Measurements from ENCODE around the gene SAMD7.
A peak's percentile ranks its signal among the peaks of the same experiment; 100 is the strongest.

SAMD7 gene

GRCh38 chr3:169867584-169868210 is 43.7 kb upstream of the SAMD7 start:
- TF ChIP-seq TAF1 (IDR thresholded peaks at IDR 0.05; ENCODE audit: low read depth) (no peak), ZBTB7A (IDR thresholded peaks at IDR 0.05; ENCODE audit: low read depth) (no peak), YY1 (IDR thresholded peaks at IDR 0.05; ENCODE audit: low read depth) (no peak), REST (IDR thresholded peaks at IDR 0.05; ENCODE audit: low read depth) (no peak), FOXM1 (IDR thresholded peaks at IDR 0.05; ENCODE audit: borderline replicate concordance, low read depth) (no peak), CREB1 (IDR thresholded peaks at IDR 0.05; ENCODE audit: low read depth) (no peak), USF1 (IDR thresholded peaks at IDR 0.05) (no peak)

- TF ChIP-seq REST (IDR thresholded peaks at IDR 0.05; ENCODE audit: low read depth) = no peak
- TF ChIP-seq CREB1 (IDR thresholded peaks at IDR 0.05; ENCODE audit: low read depth) = no peak
- TF ChIP-seq EGR1 (IDR thresholded peaks at IDR 0.05) = no peak
- no peak for TF ChIP-seq TAF1 (IDR thresholded peaks at IDR 0.05; ENCODE audit: low read depth)
- no peak for TF ChIP-seq TCF12 (IDR thresholded peaks at IDR 0.05; ENCODE audit: low read depth)
- TF ChIP-seq USF1 (IDR thresholded peaks at IDR 0.05) = no peak
- TF ChIP-seq FOXM1 (IDR thresholded peaks at IDR 0.05; ENCODE audit: borderline replicate concordance, low read depth) = no peak
- no peak for TF ChIP-seq ZBTB7A (IDR thresholded peaks at IDR 0.05; ENCODE audit: low read depth)
Measured at GRCh38 chr3:169868369-169868768, 43.0 kb upstream of the SAMD7 start.

GRCh38 chr3:169869484-169870220 is 41.7 kb upstream of the SAMD7 start, which contains the start of gene LRRC31:
TSS of gene LRRC31 (minus strand) at chr3:169869935. CDS start at chr3:169869807, 128 bp downstream.
- TF ChIP-seq TCF12 (IDR thresholded peaks at IDR 0.05; ENCODE audit: low read depth) = peak; percentile 53
- peak; percentile 94 for TF ChIP-seq NFIC (IDR thresholded peaks at IDR 0.05)
- TF ChIP-seq TAF1 (IDR thresholded peaks at IDR 0.05; ENCODE audit: low read depth) = no peak
- no peak for TF ChIP-seq TEAD4 (IDR thresholded peaks at IDR 0.05)
- no peak for TF ChIP-seq REST (IDR thresholded peaks at IDR 0.05; ENCODE audit: low read depth)
- no peak for TF ChIP-seq FOXM1 (IDR thresholded peaks at IDR 0.05; ENCODE audit: borderline replicate concordance, low read depth)
- no peak for TF ChIP-seq RAD21 (IDR thresholded peaks at IDR 0.05; ENCODE audit: low read depth)
- no peak for TF ChIP-seq CREB1 (IDR thresholded peaks at IDR 0.05; ENCODE audit: low read depth)
- no peak for TF ChIP-seq EGR1 (IDR thresholded peaks at IDR 0.05)
- no peak; the same call in 1 of the 2 replicates for TF ChIP-seq EP300 (IDR thresholded peaks at IDR 0.05; ENCODE audit: borderline replicate concordance)
- TF ChIP-seq ZBTB7A (IDR thresholded peaks at IDR 0.05; ENCODE audit: low read depth) = no peak
- TF ChIP-seq USF1 (IDR thresholded peaks at IDR 0.05) = no peak
- no peak for TF ChIP-seq MAX (IDR thresholded peaks at IDR 0.05)
- no peak for TF ChIP-seq YY1 (IDR thresholded peaks at IDR 0.05; ENCODE audit: low read depth)
- TF ChIP-seq CEBPB (IDR thresholded peaks at IDR 0.05) = peak; percentile 59; the same call in 1 of the 2 replicates
